DMS79 (cell line): Measurements from ENCODE around the gene SCGB2A2.

Experiments
- DNase-seq: peaks from one replicate; lab custom pipeline; 2025; lab: John Stamatoyannopoulos, UW

Gene SCGB2A2

DNA sequence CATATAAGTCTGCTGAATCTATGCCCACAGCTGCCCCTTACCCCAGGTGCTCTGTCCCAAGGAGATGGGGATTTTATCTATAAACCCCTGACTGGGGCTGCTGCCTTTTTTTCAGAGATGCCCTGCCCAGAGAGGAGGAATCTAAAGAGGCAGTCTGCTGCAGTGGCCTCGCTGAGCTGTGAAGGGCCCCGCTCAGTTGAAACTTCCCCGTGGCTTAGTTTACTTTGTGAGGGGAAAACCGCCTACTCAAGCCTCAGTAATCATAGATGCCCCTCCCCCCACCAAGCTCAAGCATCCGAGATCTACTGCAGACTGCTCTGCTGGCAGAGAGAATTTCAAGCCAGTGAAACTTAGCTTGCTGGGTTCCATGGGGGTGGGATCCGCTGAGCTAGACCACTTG is 36.3 kb downstream of the SCGB2A2 start:
- DNase-seq = no peak

- no peak for DNase-seq
These were observed 38.0 kb downstream of the SCGB2A2 start for GRCh38 chr11:62307950-62308349.

DNA sequence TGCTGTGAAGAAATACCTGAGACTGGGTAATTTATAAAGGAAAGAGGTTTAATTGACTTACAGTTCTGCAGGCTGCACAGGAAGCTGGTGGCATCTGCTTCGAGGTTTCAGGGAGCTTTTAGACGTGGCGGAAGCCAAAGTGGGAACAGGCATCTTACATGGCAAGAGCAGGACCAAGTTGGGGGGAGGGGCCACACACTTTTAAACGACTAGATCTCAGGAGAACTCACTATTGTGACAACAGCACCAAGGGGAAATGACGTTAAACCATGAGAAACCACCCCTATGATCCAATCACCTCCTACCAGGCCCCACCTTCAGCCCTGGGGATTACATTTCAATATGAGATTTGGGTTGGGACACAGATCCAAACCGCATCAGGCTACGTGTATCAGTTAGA is 40.0 kb downstream of the SCGB2A2 start:
- DNase-seq = no peak

DNA sequence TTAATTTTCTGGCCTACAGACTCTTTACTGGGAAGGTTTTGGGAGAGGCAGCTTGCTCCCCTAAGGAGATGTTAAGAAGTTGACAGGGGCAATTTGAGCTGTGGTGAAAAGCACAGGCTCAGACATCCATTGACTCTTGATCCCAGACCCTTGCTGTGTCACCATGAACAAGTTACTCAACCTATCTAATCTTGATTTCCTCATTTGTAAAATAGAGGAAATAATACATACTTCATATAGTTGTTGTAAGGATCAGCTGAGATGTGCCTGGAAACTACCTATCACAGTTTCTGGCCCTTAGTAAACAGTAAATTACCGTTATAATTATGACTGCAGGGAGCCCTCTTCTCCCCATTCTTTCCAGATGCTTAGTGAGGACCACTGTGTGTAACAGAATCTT is 45.5 kb downstream of the SCGB2A2 start:
- no peak for DNase-seq

GRCh38 chr11:62322524-62322923 is 52.6 kb downstream of the SCGB2A2 start:
- no peak for DNase-seq
